Ishikawa (cell line): ENCODE measurements around the gene ARMH3.

Experiments used
- CEBPB ChIP-seq: IDR thresholded peaks from 2 replicates; pipeline ENCODE4 v1.6.1; 2012
- EGR1 ChIP-seq: IDR thresholded peaks from 2 replicates; pipeline ENCODE4 v1.6.1; 2012
- EP300 ChIP-seq: IDR thresholded peaks from 2 replicates; pipeline ENCODE4 v1.6.1; 2012; ENCODE audit warnings: borderline replicate concordance
- FOXM1 ChIP-seq: IDR thresholded peaks from 2 replicates; pipeline ENCODE4 v1.6.1; 2012; ENCODE audit warnings: low read depth, borderline replicate concordance
- RAD21 ChIP-seq: IDR thresholded peaks from 2 replicates; pipeline ENCODE4 v1.6.1; 2012; ENCODE audit warnings: low read depth
- TAF1 ChIP-seq: IDR thresholded peaks from 2 replicates; pipeline ENCODE4 v1.6.1; 2012; ENCODE audit warnings: low read depth, mild to moderate bottlenecking
- YY1 ChIP-seq: IDR thresholded peaks from 2 replicates; pipeline ENCODE4 v1.6.1; 2012; ENCODE audit warnings: low read depth
- TF ChIP-seq, protein P1 (sequence below): IDR thresholded peaks from 2 replicates; pipeline ENCODE4 v1.6.1; 2012
- TF ChIP-seq, protein P2 (sequence below): IDR thresholded peaks from 2 replicates; pipeline ENCODE4 v1.6.1; 2012; ENCODE audit warnings: low read depth, mild to moderate bottlenecking

DNA sequence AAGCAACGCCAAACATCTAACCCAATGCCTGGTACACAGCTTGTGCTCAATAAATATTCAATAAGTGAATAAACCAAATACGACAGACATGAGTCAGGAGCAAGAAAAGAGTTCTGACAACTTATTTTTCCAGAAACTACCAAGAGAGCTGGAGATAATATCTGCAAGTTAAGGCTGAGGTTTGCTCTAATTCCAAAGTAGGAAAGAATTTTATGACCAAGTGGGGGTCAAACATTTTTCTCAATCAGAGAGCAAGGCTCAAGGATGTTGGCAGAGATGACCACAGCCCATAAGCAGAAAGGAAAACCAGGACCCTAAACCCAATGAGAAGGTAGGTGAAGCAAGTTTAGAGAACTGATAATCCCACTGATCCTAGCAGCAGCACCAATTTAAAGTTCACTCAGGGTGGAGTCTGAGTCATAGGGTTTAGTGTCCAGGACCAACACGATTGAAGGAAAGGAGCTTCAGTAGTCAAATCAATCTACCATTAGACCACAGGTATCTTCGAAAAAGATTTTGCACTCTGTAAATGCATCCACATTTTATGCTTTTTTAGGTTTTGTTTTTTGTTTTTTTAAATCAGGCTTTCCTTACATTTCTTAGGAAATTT is 163.1 kb downstream of the ARMH3 start:
- TF ChIP-seq, protein P1, sequence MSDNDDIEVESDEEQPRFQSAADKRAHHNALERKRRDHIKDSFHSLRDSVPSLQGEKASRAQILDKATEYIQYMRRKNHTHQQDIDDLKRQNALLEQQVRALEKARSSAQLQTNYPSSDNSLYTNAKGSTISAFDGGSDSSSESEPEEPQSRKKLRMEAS: no peak
- TF ChIP-seq CEBPB: no peak
- TF ChIP-seq RAD21: no peak
- no peak for TF ChIP-seq EP300
- TF ChIP-seq TAF1: no peak
- TF ChIP-seq, protein P2, sequence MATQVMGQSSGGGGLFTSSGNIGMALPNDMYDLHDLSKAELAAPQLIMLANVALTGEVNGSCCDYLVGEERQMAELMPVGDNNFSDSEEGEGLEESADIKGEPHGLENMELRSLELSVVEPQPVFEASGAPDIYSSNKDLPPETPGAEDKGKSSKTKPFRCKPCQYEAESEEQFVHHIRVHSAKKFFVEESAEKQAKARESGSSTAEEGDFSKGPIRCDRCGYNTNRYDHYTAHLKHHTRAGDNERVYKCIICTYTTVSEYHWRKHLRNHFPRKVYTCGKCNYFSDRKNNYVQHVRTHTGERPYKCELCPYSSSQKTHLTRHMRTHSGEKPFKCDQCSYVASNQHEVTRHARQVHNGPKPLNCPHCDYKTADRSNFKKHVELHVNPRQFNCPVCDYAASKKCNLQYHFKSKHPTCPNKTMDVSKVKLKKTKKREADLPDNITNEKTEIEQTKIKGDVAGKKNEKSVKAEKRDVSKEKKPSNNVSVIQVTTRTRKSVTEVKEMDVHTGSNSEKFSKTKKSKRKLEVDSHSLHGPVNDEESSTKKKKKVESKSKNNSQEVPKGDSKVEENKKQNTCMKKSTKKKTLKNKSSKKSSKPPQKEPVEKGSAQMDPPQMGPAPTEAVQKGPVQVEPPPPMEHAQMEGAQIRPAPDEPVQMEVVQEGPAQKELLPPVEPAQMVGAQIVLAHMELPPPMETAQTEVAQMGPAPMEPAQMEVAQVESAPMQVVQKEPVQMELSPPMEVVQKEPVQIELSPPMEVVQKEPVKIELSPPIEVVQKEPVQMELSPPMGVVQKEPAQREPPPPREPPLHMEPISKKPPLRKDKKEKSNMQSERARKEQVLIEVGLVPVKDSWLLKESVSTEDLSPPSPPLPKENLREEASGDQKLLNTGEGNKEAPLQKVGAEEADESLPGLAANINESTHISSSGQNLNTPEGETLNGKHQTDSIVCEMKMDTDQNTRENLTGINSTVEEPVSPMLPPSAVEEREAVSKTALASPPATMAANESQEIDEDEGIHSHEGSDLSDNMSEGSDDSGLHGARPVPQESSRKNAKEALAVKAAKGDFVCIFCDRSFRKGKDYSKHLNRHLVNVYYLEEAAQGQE: no peak
- TF ChIP-seq YY1: no peak
- no peak for TF ChIP-seq EGR1
- no peak for TF ChIP-seq FOXM1
